ENCODE results near the gene DUS4L. TPM values are rescaled to one million over a fixed set of nuclear protein-coding genes. Genes with fewer than 3 reads are reported as not detected.
"Not testable (repeated sequence)": the region's sequence is repeated elsewhere in the genome, so short reads cannot be mapped to it uniquely, and the experiment has no call there.

The DUS4L gene
- total RNA-seq, 1 experiment from 2014 or later, result 12.6 TPM

GRCh38 chr7:107528461-107528860 lies 35.3 kb upstream of the DUS4L start:
- no peak for TF ChIP-seq CTCF (conservative IDR thresholded peaks at IDR 0.05; ENCODE audit: low read depth, low read length)
- no peak for TF ChIP-seq EZH2 (IDR thresholded peaks at IDR 0.05; ENCODE audit: borderline replicate concordance, low read depth, low read length, poor library complexity, severe bottlenecking)
- no peak overlapping the region for H3K27ac ChIP-seq (ENCODE audit: low read depth, low read length, poor library complexity, severe bottlenecking)
- POLR2A ChIA-PET (ENCODE audit: low non-redundant PET), result no interaction called here
- intact Hi-C loops (cut with micrococcal nuclease; ENCODE audit: unreplicated experiment), result no loop called here
- no peaks in the 10 kb centered on the region for H3K4me1 ChIP-seq (ENCODE audit: insufficient read depth, low read length, poor library complexity, severe bottlenecking)
- H3K9me3 ChIP-seq (ENCODE audit: low read depth, low read length, poor library complexity, severe bottlenecking), result no peaks in the 10 kb centered on the region
- CTCF ChIA-PET, result no interaction called here
- no peaks in the 10 kb centered on the region for H3K36me3 ChIP-seq (ENCODE audit: insufficient read depth, low read length, poor library complexity, severe bottlenecking)
- H3K4me3 ChIP-seq (ENCODE audit: low read depth, low read length, poor library complexity, severe bottlenecking), result no peak overlapping the region
- BruUV-seq (replicated peaks), result no TSS peak
- no peaks in the 10 kb centered on the region for H3K27me3 ChIP-seq (replicated peaks; ENCODE audit: insufficient read depth, low read depth, low read length, poor library complexity)
- DNase-seq (ENCODE audit: low spot score), result no peak

- Histone ChIP-seq H3K36me3 (ENCODE audit: insufficient read depth, low read length, poor library complexity, severe bottlenecking) (no peaks in the 10 kb centered on the region), H3K27me3 (replicated peaks; ENCODE audit: insufficient read depth, low read depth, low read length, poor library complexity) (no peaks in the 10 kb centered on the region), H3K4me1 (ENCODE audit: insufficient read depth, low read length, poor library complexity, severe bottlenecking) (no peaks in the 10 kb centered on the region), H3K9me3 (ENCODE audit: low read depth, low read length, poor library complexity, severe bottlenecking) (no peaks in the 10 kb centered on the region), H3K27ac (ENCODE audit: low read depth, low read length, poor library complexity, severe bottlenecking) (no peak overlapping the region), H3K4me3 (ENCODE audit: low read depth, low read length, poor library complexity, severe bottlenecking) (no peak overlapping the region)
- DNase-seq (ENCODE audit: low spot score), result no peak
- ChIA-PET POLR2A (ENCODE audit: low non-redundant PET) (interaction anchor here (0.7 kb wide), 1 partner anchor 168 kb away, joined by 3 read pairs; no protein-coding TSS in a partner anchor), CTCF (no interaction called here)
- TF ChIP-seq EZH2 (IDR thresholded peaks at IDR 0.05; ENCODE audit: borderline replicate concordance, low read depth, low read length, poor library complexity, severe bottlenecking) (no peak), CTCF (conservative IDR thresholded peaks at IDR 0.05; ENCODE audit: low read depth, low read length) (no peak)
- no TSS peak for BruUV-seq (replicated peaks)
- intact Hi-C loops (cut with micrococcal nuclease; ENCODE audit: unreplicated experiment), result no loop called here
Measured at GRCh38 chr7:107530751-107531150, 33.0 kb upstream of the DUS4L start.

- Histone ChIP-seq H3K27ac (ENCODE audit: low read depth, low read length, poor library complexity, severe bottlenecking) (no peak overlapping the region), H3K27me3 (replicated peaks; ENCODE audit: insufficient read depth, low read depth, low read length, poor library complexity) (no peaks in the 10 kb centered on the region), H3K4me1 (ENCODE audit: insufficient read depth, low read length, poor library complexity, severe bottlenecking) (no peaks in the 10 kb centered on the region), H3K9me3 (ENCODE audit: low read depth, low read length, poor library complexity, severe bottlenecking) (no peaks in the 10 kb centered on the region), H3K4me3 (ENCODE audit: low read depth, low read length, poor library complexity, severe bottlenecking) (no peak overlapping the region), H3K36me3 (ENCODE audit: insufficient read depth, low read length, poor library complexity, severe bottlenecking) (no peaks in the 10 kb centered on the region)
- ChIA-PET CTCF (no interaction called here), POLR2A (ENCODE audit: low non-redundant PET) (no interaction called here)
- TF ChIP-seq EZH2 (IDR thresholded peaks at IDR 0.05; ENCODE audit: borderline replicate concordance, low read depth, low read length, poor library complexity, severe bottlenecking) (no peak), CTCF (conservative IDR thresholded peaks at IDR 0.05; ENCODE audit: low read depth, low read length) (no peak)
- no TSS peak for BruUV-seq (replicated peaks)
- intact Hi-C loops (cut with micrococcal nuclease; ENCODE audit: unreplicated experiment), result no loop called here
- no peak for DNase-seq (ENCODE audit: low spot score)
Measured at GRCh38 chr7:107534139-107534538, 29.6 kb upstream of the DUS4L start.

- H3K27ac ChIP-seq (ENCODE audit: low read depth, low read length, poor library complexity, severe bottlenecking); CTCF ChIA-PET; intact Hi-C loops (cut with micrococcal nuclease; ENCODE audit: unreplicated experiment); DNase-seq (ENCODE audit: low spot score); H3K4me3 ChIP-seq (ENCODE audit: low read depth, low read length, poor library complexity, severe bottlenecking); BruUV-seq (replicated peaks); H3K27me3 ChIP-seq (replicated peaks; ENCODE audit: insufficient read depth, low read depth, low read length, poor library complexity); POLR2A ChIA-PET (ENCODE audit: low non-redundant PET); H3K36me3 ChIP-seq (ENCODE audit: insufficient read depth, low read length, poor library complexity, severe bottlenecking); H3K4me1 ChIP-seq (ENCODE audit: insufficient read depth, low read length, poor library complexity, severe bottlenecking); H3K9me3 ChIP-seq (ENCODE audit: low read depth, low read length, poor library complexity, severe bottlenecking): not testable (repeated sequence)
Measured at GRCh38 chr7:107537228-107537627, 26.5 kb upstream of the DUS4L start.
